DMS 273 treated with DMSO at 0.1 percent for 48 hours (cell line): Measurements from ENCODE around the gene RAB7B.
"Not testable (repeated sequence)": the region's sequence is repeated elsewhere in the genome, so short reads cannot be mapped to it uniquely, and the experiment has no call there.

Source experiments
- DNase-seq: peaks from one replicate; lab custom pipeline; 2025; lab: John Stamatoyannopoulos, UW

Gene RAB7B

DNA sequence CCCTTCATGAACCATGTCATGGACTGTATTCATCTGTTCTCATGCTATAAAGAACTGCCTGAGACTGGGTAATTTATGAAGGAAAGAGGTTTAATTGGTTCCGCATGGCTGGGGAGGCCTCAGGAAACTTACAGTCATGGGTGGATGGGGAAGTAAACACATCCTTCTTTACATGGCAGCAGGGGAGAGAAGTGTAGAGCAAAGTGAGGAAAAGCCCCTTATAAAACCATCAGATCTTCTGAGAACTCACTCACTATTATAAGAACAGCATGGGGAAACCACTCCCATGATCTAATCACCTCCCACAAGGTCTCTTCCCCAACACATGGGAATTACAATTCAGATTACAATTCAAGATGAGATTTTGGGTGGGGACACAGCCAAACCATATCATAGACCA is 6.6 kb downstream of the RAB7B start:
- DNase-seq: not testable (repeated sequence)

DNA sequence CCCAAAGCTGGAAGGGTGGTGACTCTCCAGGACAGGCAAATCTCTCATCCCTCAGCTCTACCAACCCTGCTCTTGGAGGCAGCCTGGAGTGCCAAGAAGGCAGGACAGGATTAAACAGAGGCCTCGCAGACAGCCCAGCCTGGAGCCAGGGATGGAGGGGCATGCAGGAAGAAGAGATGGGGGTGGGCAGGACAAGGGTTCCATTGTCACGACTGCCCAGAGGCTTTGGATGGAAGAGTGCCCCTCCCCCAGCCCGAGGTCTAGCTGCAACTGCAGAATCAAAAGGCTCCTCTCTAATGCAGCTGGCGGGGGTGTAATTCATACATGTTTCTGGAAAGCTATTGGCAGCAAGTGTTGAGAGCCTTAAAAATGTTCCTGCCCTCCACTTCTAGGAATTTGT is 8.8 kb downstream of the RAB7B start:
- no peak for DNase-seq

DNA sequence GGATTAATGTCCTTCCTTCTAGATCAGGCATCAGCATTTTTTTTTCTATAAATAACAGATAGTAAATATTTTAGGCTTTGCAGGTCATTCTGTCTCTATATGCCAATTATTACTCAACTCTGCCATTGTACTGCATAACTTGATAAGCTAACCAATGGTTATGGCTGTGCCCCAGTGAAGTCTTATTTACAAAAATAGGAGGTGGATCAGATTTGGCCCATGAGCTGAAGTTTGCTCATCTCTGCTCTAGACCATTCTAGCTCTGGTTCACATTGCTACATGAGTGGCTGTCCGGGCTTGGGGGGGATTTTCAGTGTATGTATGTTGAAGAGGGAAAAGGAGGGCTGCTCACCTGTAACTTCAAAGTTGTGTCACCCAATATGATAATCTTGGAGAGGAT is 10.1 kb downstream of the RAB7B start:
- DNase-seq: no peak

GRCh38 chr1:205992218-205992882 is 10.8 kb downstream of the RAB7B start:
- DNase-seq: no peak

GRCh38 chr1:205991237-205991636 is 12.0 kb downstream of the RAB7B start:
- no peak for DNase-seq

DNA sequence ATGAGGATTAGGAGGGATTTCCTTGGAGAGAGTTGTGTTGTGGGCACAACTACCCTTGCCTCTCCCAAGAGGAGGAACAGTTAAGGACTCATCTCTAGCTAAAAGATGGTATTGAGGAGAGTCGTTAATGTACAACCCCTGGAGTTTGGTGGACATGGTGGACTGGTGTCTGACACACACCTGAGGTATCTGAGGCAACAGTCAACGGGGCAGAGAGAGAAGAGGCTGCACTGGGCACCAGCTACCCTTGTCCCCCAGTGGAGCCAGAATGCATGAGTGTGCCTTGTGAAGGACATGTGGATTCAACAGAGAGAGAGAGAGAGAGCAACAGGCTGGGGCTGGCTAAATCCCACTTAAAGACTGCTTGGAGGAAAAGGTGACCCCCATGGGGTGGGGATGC is 13.0 kb downstream of the RAB7B start:
- DNase-seq: no peak

DNA sequence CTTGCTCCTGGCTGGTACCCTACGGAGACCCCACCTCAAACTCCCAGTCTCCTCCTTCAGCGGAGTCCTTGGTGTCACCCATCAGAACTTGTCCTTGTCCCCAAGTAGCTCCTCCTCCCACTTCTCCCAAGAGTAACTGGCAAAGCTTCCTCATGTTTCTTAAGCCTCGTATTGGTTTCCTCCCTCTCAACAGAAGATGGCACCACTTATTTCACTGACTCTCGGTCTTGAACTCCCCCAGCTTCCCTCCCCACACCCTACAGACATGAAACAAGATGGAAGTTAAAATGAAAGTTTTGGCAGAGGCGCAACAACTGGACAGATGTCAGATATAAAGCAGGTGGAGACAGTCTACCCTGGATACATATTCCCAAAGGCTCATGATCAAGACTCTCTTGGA is 13.4 kb downstream of the RAB7B start:
- no peak for DNase-seq

DNA sequence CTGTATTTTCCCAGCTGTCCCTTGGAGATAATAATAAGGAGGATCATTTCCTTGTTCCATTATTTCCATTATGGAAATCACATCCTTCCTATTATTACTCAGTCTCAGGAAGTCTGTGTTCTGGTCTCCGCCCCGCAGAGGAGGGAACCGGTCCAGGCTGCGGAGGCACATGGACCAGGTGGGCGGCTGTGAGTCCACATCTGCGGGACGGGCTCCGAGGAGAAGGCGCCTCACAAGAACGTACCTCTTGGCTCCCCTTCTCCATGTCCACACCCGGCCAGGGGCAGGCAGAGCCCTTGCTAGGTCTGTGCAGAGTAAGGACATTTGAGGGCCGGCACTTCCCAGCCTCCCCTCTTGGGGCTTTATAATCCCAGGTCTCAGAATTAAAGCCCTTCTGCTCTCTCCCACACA is 14.6 kb downstream of the RAB7B start:
- no peak for DNase-seq

- DNase-seq: no peak
Measured at GRCh38 chr1:205986861-205987260, 16.3 kb downstream of the RAB7B start.

- no peak for DNase-seq
Measured at GRCh38 chr1:205986292-205986691, 16.9 kb downstream of the RAB7B start.

DNA sequence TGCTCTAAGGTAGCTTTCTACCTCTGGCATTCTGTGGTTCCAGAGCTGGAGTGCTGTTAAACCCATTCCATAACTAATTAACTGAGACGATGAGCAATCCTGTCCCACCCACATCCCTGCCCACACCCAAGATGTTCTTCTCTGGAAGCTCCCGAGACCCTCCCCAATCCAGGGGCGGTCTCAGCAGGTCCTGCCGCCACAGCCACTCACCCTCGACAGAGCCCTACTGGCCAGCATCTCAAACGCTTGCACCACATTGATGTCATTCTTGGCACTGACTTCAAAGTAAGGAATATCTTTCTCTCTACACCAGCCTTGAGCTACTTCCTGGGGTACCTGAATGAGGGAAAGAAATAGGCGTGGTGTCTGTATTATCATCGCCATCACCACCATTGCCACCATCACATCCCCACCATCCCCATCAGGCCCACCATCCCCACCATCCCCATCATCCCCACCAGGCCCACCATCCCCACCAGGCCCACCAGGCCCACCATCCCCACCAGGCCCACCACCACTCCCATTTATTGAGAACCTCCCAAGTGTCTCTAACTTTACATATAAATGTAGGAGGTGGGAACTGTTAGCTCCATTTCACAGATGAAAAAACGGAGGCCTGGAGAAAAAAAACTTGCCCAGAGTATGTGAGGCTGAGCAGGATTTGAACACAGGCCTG is 17.7 kb downstream of the RAB7B start:
- no peak for DNase-seq

DNA sequence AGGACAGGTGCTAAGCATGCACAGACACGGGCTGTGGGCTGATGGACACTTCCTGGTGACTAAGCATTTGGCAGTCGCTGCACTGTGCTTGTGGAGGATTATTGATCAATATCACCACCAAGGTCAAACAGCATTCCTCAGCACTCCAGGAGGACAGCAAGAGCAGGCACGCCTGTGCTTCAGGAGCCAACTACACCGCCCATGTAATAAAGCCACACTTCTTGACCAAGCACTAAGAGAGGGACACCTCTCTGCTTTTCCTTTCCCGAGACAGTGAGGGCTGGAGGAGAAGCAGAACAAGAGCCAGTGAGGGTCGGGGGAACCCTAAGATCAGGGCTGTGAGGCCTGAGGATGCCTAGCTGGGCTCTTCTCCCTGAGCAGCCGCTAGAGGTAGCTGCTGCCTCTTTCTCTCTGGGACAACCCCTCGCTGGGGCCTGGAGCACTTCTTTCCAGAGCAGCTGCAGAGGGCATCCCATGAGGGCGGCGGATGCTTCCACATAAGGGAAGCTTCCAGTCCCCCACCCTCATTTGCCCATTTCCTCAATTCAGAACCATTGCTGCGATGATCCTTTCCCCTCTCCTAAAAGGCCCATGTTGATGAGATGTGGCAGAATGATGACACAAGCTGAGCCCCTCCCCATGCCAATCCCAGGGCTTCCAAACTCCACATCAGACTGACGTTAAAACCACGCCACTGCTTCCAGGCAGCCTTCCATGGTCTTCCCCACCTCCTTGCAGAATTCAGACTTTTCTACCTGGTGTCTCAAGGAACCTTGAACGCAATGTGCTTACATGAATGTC is 19.1 kb downstream of the RAB7B start:
- DNase-seq: no peak

DNA sequence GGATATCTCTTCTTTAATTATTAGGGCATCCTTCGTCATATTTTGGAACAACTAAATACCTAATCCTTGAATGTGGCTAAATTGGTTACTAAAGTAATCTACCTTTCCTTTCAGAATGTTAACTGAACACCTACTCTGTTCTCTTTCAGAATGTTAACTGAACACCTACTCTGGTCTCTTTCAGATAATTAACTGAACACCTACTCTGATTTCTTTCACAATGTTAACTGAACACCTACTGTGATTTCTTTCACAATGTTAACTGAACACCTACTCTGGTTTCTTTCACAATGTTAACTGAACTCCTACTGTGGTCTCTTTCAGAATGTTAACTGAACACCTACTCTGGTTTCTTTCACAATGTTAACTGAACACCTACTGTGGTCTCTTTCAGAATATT is 21.9 kb downstream of the RAB7B start:
- no peak for DNase-seq

DNA sequence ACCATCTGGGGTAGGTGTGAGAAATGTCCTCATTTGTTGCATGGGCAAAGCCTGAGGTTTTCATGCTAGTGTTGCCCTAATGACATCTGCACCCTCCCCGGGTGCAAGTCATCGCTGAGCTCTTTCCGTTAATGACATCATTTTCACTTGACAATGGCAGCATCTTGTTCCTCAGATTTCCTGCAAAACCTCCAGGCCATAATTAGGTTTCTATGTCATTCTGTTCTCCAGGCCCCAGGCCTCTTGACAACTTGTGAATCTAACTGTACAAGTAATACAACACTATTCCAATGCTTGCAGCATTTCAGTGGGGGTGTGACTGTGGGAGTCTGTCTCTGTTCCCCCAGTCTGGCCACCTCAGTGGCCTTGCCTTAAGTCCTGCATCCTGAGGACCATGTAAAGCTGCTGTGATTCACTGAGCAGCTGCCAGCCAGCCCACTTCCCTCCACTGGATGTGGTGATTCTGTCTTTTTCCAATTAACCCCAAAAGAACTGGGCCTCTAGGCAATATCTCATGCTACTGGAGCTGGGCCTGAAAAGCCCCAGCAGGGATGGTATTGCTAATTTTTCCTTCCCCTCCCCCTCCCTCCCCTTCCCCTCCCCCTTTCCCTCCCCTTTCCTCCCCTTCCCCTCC is 22.8 kb downstream of the RAB7B start:
- no peak for DNase-seq

DNA sequence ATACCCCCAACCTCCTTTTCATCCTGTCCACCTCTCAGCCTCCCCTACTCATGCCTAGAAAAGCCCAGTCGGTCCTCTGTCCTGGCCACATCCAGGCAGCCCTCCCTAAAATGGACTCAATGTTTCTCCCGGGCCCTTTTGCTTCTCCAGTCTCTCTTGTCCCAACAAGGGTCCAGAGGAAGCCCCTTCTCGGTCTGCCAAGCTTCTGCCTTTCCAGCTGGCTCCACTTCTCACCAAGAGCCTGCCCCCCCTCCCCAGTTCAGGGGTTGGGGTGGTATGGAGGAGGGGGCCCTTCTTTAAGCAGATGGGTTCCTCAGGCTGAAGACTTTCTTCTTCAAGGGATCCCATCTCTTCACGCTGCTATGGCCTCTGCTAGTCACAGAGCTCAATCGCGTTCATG is 23.9 kb downstream of the RAB7B start:
- DNase-seq: no peak

GRCh38 chr1:205978676-205979075 is 24.5 kb downstream of the RAB7B start:
- DNase-seq: no peak

GRCh38 chr1:205977402-205978014 is 25.7 kb downstream of the RAB7B start:
- DNase-seq: peak; percentile 32

GRCh38 chr1:205976708-205977401 is 26.3 kb downstream of the RAB7B start:
- peak; percentile 66 for DNase-seq

DNA sequence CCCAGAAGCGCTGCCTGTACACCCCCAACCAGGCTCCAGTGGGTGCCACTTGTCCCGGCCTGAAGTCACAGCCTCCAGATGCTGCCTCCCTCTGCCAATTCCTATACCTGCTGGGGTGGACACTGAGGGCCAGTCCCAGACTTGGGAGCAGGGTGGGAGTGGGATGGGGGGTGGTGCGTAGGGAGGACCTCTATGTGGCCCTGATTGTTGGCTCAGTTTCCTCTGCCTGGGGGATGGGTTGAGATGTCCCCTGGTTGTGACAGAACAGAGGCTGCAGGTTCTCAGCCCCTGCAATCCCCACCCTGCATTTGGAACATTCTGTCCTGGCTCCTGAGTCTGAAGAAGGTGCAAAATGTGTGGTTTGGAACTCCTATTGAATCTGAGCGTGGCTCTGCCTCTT is 27.2 kb downstream of the RAB7B start:
- DNase-seq: no peak

DNA sequence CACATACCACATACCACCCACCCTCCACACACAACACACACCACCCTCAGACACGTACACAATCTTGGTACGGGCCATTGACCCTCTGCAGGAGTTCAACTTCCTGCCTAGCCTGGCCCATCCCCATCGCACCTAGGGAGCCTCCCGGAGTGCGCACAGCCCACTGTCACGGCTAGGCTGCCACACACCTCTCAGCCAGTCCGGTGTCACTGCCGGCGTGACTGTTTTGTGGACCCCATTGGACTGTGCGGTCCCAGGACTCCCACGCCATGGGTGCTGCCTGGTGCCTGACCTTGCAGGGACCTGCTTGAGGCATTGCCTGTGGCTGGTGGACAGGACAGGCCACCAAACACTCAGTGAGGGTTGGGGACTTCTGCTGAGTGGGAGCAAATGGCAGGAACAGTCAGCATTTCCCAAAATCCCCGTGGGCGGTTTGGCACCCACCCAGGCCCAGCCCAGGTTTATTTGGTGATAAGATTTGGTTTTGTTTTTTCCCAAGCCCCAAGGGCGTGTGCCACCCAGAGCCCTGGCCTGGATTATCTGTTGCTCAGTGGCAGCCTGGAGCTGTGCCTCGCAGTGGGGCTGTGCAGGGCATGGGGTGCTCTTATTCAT is 27.7 kb downstream of the RAB7B start:
- no peak for DNase-seq

DNA sequence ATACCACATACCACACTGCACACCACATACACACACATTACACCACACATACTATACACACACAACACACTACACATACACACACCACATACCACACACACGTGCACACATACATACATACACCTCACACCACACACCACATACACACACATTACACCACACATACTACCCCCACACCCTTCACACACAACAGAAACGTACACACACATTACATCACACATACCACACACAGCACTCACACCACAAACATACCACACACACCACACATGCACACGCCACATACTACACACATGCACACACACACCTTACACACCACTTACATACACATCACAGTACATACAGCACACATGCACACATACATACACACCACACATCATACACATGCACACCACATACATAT is 28.5 kb downstream of the RAB7B start:
- DNase-seq: no peak
